8988T (cell line): ENCODE data around the gene FLT4.

Source experiments
- DNase-seq: peaks from one replicate; pipeline ENCODE4 v3.0.0; 2011

FLT4 gene

DNA sequence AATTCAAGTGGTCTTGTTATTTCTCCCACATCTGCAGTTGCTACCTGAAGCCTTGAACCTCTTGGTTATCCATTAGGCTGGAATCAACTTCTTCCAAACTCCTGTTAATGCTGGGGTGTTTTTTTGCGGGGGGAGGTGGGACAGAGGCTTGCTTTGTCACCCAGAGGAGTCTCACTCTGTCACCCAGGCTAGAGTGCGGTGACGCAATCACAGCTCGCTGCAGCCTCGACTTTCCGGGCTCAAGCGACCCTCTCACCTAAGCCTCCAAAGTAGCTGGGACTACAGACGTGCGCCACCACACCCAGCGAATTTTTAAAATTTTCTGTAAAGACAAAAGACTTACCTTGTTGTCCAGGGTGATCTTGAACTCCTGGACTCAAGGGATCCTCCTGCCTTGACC is 62.5 kb downstream of the FLT4 start:
- no peak for DNase-seq

- DNase-seq = no peak
These were observed 63.2 kb downstream of the FLT4 start for GRCh38 chr5:180586204-180586603.

- DNase-seq = no peak
These were observed 65.7 kb downstream of the FLT4 start for GRCh38 chr5:180583738-180584137.

DNA sequence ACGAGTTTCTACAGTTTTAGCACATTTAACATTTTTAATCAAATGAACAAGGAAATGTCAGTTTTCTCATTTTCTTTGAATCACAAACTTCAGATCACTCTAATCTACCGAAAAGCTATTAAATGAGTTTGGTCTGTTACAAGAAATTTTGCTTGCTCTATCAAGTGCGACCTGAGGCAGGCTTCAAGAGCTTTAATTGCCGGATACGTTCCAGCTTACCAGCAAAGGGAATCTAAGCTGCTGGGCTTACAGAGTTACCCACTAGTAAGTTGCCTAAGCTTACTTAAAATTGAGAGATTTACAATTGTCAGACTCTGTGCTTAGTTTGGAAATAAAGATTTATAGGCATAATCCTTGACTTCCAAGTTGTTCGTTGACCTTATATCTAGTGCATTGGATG is 68.7 kb downstream of the FLT4 start:
- no peak for DNase-seq

- DNase-seq = no peak
These were observed 73.8 kb downstream of the FLT4 start for GRCh38 chr5:180575571-180575970.

GRCh38 chr5:180568914-180569313 is 80.5 kb downstream of the FLT4 start:
- no peak for DNase-seq

- DNase-seq = no peak
These were observed 85.4 kb downstream of the FLT4 start for GRCh38 chr5:180563994-180564393.

DNA sequence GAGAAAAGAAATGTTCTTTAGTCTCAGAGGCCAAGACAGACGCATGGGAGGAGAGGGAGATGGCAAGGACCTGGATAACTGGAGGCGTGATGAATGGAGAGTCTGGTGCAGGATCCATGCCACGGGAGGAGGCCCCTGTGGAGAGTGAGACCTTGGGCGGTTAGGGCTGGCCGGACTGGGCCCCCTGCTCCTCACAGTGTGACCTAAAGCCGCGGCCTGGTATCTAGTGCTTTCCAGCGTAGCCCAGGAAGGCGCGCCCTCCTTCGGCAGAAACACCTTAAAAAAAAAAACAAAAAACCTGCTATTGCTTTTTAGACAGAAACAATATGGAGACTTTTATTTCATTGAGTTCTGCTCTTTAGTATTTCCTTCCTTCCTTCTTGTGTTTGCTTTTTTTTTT is 91.2 kb downstream of the FLT4 start:
- DNase-seq = no peak

- DNase-seq = no peak
These were observed 92.1 kb downstream of the FLT4 start for GRCh38 chr5:180557217-180557809.

GRCh38 chr5:180555168-180555921 is 94.1 kb downstream of the FLT4 start:
- DNase-seq = no peak

DNA sequence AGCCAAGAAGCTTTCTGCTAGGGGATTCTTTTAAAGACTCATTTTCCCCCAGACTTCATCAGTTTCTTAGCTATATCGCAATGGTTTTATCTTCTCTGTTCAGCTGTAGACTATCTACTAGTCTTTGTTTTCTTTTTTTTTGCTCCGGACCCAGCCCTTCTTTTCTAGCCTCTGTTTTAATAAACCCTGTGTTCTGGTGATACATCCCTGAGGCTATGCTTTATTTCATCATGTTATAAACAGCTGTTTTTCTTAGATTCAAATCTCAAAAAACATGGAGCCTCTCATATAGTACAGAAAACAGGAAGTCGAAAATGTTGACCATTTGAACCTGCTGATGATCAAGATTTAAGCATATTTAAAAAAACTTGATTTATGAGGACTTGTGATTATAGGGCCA is 95.9 kb downstream of the FLT4 start:
- no peak for DNase-seq
